A549 (cell line): Measurements from ENCODE around the gene PPM1J. TPM values are rescaled to one million over a fixed set of nuclear protein-coding genes. Genes with fewer than 3 reads are reported as not detected.
A peak's percentile ranks its signal among the peaks of the same experiment; 100 is the strongest.

ENCODE experiments used
- ATAC-seq, 2 experiments: fragments of 200-7000 bp in 1 of 2; fragments of >200 bp in 1 of 2; cut with Nextera tagmentation in 1 of 2; cut with Tn5 transposase in 1 of 2; 3 replicates each; pipeline versions ENCODE4 v1.8.0 to v1.9.1; 2018 to 2020; ENCODE audit warnings: mild to moderate bottlenecking in 1 of 2, moderate library complexity in 1 of 2
- CTCF ChIA-PET: fragments of 300-600 bp; sonication (Branson Sonifier 250); formaldehyde crosslinking; extraction: SDS; loops from one replicate; lab custom pipeline; 2021; ENCODE audit warnings: antibody characterized with exemption, inconsistent platforms; lab: Yijun Ruan, JAX
- POLR2A ChIA-PET: fragments of 350-600 bp; formaldehyde crosslinking; extraction: SDS; loops from one replicate; lab custom pipeline; 2021; ENCODE audit warnings: antibody characterized with exemption, inconsistent platforms; lab: Yijun Ruan, JAX
- DNase-seq, 2 experiments: peaks; one replicate each; pipeline versions ENCODE4 v3.0.0 to v3.0.0-alpha.2; 2011 to 2016; ENCODE audit warnings: low read depth in 1 of 2, low spot score in 1 of 2
- FAIRE-seq: peaks from 2 replicates; lab custom pipeline; 2011; peaks lifted over from hg19 to GRCh38; lab: Jason Lieb, UNC
- H3K27ac ChIP-seq, 2 experiments: fragments of >200 bp; sonication (Bioruptor Twin); formaldehyde crosslinking; 3 replicates each; pipeline ENCODE4 v1.5.1; 2016 to 2017
- H3K4me1 ChIP-seq: fragments of >200 bp; sonication (Bioruptor Twin); formaldehyde crosslinking; 3 replicates; pipeline ENCODE4 v1.6.1; 2016
- H3K4me2 ChIP-seq: fragments of >200 bp; sonication (Bioruptor Twin); formaldehyde crosslinking; 3 replicates; pipeline ENCODE4 v1.6.1; 2016
- H3K4me3 ChIP-seq: fragments of >200 bp; sonication (Bioruptor Twin); formaldehyde crosslinking; 3 replicates; pipeline ENCODE4 v1.5.1; 2016
- H3K9me3 ChIP-seq: fragments of >200 bp; sonication (Bioruptor Twin); formaldehyde crosslinking; 3 replicates; pipeline ENCODE4 v1.6.1; 2016
- BHLHE40 ChIP-seq: IDR thresholded peaks from 2 replicates; pipeline ENCODE4 v1.6.1; 2012; ENCODE audit warnings: low read depth, low read length, inconsistent platforms
- HDAC2 ChIP-seq: fragments of 200-600 bp; sonication (generic); IDR thresholded peaks from 2 replicates; pipeline ENCODE4 v1.6.1; 2016
- HOXA7 ChIP-seq: fragments of 250-450 bp; sonication (Bioruptor Pico); IDR thresholded peaks from 2 replicates; pipeline ENCODE4 v1.5.0; 2020; ENCODE audit warnings: mild to moderate bottlenecking, moderate library complexity
- JUN ChIP-seq, 2 experiments: fragments of >200 bp; sonication (Bioruptor Twin); formaldehyde crosslinking; IDR thresholded peaks; 2 replicates in 1 of 2; 3 replicates in 1 of 2; pipeline ENCODE4 v1.6.1; 2016 to 2017
- MAX ChIP-seq: IDR thresholded peaks from 2 replicates; pipeline ENCODE4 v1.6.1; 2012
- MAZ ChIP-seq: fragments of 150-350 bp; IDR thresholded peaks from 2 replicates; pipeline ENCODE4 v1.6.1; 2014; ENCODE audit warnings: antibody characterized with exemption, low read depth, low read length, borderline replicate concordance
- POLR2A ChIP-seq: IDR thresholded peaks from 2 replicates; pipeline ENCODE4 v1.6.1; 2012; ENCODE audit warnings: mild to moderate bottlenecking, low read length
- RCOR1 ChIP-seq: fragments of 150-350 bp; IDR thresholded peaks from 2 replicates; pipeline ENCODE4 v1.6.1; 2014; ENCODE audit warnings: antibody characterized with exemption, low read length, low read depth
- RFX5 ChIP-seq: fragments of 450-650 bp; IDR thresholded peaks from 2 replicates; pipeline ENCODE4 v1.7.1; 2014; ENCODE audit warnings: antibody characterized with exemption, mild to moderate bottlenecking, moderate library complexity
- RNF2 ChIP-seq: fragments of 200-600 bp; sonication (generic); IDR thresholded peaks from 2 replicates; pipeline ENCODE4 v1.6.1; 2016; ENCODE audit warnings: low read depth, mild to moderate bottlenecking, antibody characterized with exemption, moderate library complexity, borderline replicate concordance
- SREBF2 ChIP-seq: fragments of 450-650 bp; IDR thresholded peaks from 2 replicates; pipeline ENCODE4 v1.6.1; 2014; ENCODE audit warnings: mild to moderate bottlenecking, moderate library complexity
- TFCP2L1 ChIP-seq: fragments of 250-450 bp; sonication (Bioruptor Pico); IDR thresholded peaks from 2 replicates; pipeline ENCODE4 v1.5.0; 2021; ENCODE audit warnings: mild to moderate bottlenecking
- ZFP36 ChIP-seq: fragments of 450-650 bp; IDR thresholded peaks from 2 replicates; pipeline ENCODE4 v1.6.1; 2014; ENCODE audit warnings: borderline replicate concordance; ENCODE audit not compliant: partially characterized antibody
- ZNF302 ChIP-seq: fragments of 250-450 bp; sonication (Bioruptor Pico); IDR thresholded peaks from 2 replicates; pipeline ENCODE4 v1.9.0; 2021; ENCODE audit warnings: inconsistent platforms, mild to moderate bottlenecking, moderate library complexity
- ZSCAN20 ChIP-seq: fragments of 250-450 bp; sonication (Bioruptor Pico); IDR thresholded peaks from 2 replicates; pipeline ENCODE4 v1.8.0; 2022; ENCODE audit warnings: mild to moderate bottlenecking, moderate library complexity
- WGBS: methylation state at CpG from one replicate; pipeline ENCODE4 v1.1.6; 2017; ENCODE audit errors: missing lambda C conversion rate; 5-methylcytosine and 5-hydroxymethylcytosine counted together
- polyA plus RNA-seq, 4 experiments: library from polyadenylated mRNA; depleted of rRNA in 3 of 4; stranded (reverse); fragments of >200 nt; fragmentation: RNase III in 1 of 4; extraction: RNeasy Plus Mini Kit Qiagen cat#74134 plus additional on column Dnase treatment in 1 of 4; gene quantifications; 2 replicates in 3 of 4; 3 replicates in 1 of 4; pipeline ENCODE4 v1.2.3, GENCODE V29; 2011 to 2017

PPM1J gene
- polyA plus RNA-seq, 2 of the 4 experiments (the other 2 are of a cell fraction), result 0.32 to 0.62 TPM

GRCh38 chr1:112702420-112703261 lies 12.5 kb downstream of the PPM1J start:
- CTCF ChIA-PET, result interaction anchor here (1.1 to 2.9 kb wide), 4 partner anchors 13 to 28 kb away, joined by 3 to 18 read pairs (median 4); partner anchors contain the start of genes MOV10 and PPM1J
- H3K4me1 ChIP-seq, result peaks cover 66% of the 10 kb centered on the region
- no peak for FAIRE-seq

GRCh38 chr1:112702067-112702395 lies 13.1 kb downstream of the PPM1J start:
- CTCF ChIA-PET, result interaction anchor here (0.6 to 1.8 kb wide), 3 partner anchors 14 to 26 kb away, joined by 3 to 4 read pairs (median 3); partner anchors contain the start of gene PPM1J
- H3K4me1 ChIP-seq, result peaks cover 65% of the 10 kb centered on the region

More at GRCh38 chr1:112702420-112703261, 12.5 kb downstream of the PPM1J start:
- no peak overlapping the region for H3K4me3 ChIP-seq
- H3K27ac ChIP-seq, result peak overlapping the region in 1 of 2 experiments; percentile 100; a peak in 3 of 6 replicates
- H3K4me2 ChIP-seq, result peak overlapping the region; percentile 86; the same call in 1 of the 3 replicates
- no peak for TF ChIP-seq SREBF2
- TF ChIP-seq BHLHE40, result no peak
- WGBS, result 88% methylated on average over 7 of the region's 12 CpGs
- no peaks in the 10 kb centered on the region for H3K9me3 ChIP-seq
- ATAC-seq, result no peak
- no peak for DNase-seq
- POLR2A ChIA-PET, result interaction anchor here (0.9 kb wide), 1 partner anchor 28 kb away, joined by 3 read pairs; the partner anchor contains the start of gene MOV10

GRCh38 chr1:112701227-112702066 lies 13.7 kb downstream of the PPM1J start:
- peak overlapping the region; percentile 19; the same call in 1 of the 3 replicates for H3K4me3 ChIP-seq
- FAIRE-seq, result no peak
- CTCF ChIA-PET, result interaction anchor here (0.6 to 1.1 kb wide), 2 partner anchors 14 to 19 kb away, joined by 3 read pairs; partner anchors contain the start of gene PPM1J
- H3K4me2 ChIP-seq, result peak overlapping the region; percentile 86
- POLR2A ChIA-PET, result interaction anchor here (1.7 kb wide), 1 partner anchor 27 kb away, joined by 6 read pairs; the partner anchor contains the start of gene MOV10
- TF ChIP-seq RFX5 (no peak), POLR2A (no peak), JUN (IDR thresholded peaks at IDR 0.05) (peak in 1 of 2 experiments; percentile 3; a peak in 1 of 5 replicates), MAX (no peak), ZFP36 (no peak)
- no peaks in the 10 kb centered on the region for H3K9me3 ChIP-seq
- H3K4me1 ChIP-seq, result peaks cover 65% of the 10 kb centered on the region
- no peak for DNase-seq
- H3K27ac ChIP-seq, result peak overlapping the region; percentile 81 to 100
- WGBS, result 80% methylated on average over 17 of the region's 17 CpGs
- no peak for ATAC-seq

More at GRCh38 chr1:112702067-112702395, 13.1 kb downstream of the PPM1J start:
- no peak for DNase-seq
- Histone ChIP-seq H3K4me2 (peak overlapping the region; percentile 86; the same call in 1 of the 3 replicates), H3K27ac (peak overlapping the region; percentile 81 to 100; a peak in 4 of 6 replicates), H3K4me3 (no peak overlapping the region), H3K9me3 (no peaks in the 10 kb centered on the region)
- ATAC-seq, result no peak
- TF ChIP-seq ZSCAN20 (CRISPR knock-in tag) (no peak), HDAC2 (no peak), HOXA7 (CRISPR knock-in tag) (no peak), BHLHE40 (no peak), TFCP2L1 (no peak), RNF2 (no peak), MAZ (no peak), RCOR1 (no peak), ZNF302 (CRISPR knock-in tag) (no peak)
- TF ChIP-seq, all 56 proteins: peak for 0
- FAIRE-seq, result no peak
- POLR2A ChIA-PET, result interaction anchor here (0.9 kb wide), 1 partner anchor 27 kb away, joined by 3 read pairs; the partner anchor contains the start of gene MOV10
- 67% methylated on average over 3 of the region's 3 CpGs for WGBS
